NCI-H345 treated with DMSO at 0.1 percent for 48 hours (cell line): ENCODE measurements around the gene AJAP1.

ENCODE experiments used
- DNase-seq: peaks from one replicate; lab custom pipeline; 2025; ENCODE audit not compliant: unreplicated experiment; lab: John Stamatoyannopoulos, UW

Gene AJAP1

GRCh38 chr1:4697801-4698200, 43.4 kb downstream of the AJAP1 start:
- no peak for DNase-seq

GRCh38 chr1:4698911-4699310, 44.5 kb downstream of the AJAP1 start:
- DNase-seq, result no peak

DNA sequence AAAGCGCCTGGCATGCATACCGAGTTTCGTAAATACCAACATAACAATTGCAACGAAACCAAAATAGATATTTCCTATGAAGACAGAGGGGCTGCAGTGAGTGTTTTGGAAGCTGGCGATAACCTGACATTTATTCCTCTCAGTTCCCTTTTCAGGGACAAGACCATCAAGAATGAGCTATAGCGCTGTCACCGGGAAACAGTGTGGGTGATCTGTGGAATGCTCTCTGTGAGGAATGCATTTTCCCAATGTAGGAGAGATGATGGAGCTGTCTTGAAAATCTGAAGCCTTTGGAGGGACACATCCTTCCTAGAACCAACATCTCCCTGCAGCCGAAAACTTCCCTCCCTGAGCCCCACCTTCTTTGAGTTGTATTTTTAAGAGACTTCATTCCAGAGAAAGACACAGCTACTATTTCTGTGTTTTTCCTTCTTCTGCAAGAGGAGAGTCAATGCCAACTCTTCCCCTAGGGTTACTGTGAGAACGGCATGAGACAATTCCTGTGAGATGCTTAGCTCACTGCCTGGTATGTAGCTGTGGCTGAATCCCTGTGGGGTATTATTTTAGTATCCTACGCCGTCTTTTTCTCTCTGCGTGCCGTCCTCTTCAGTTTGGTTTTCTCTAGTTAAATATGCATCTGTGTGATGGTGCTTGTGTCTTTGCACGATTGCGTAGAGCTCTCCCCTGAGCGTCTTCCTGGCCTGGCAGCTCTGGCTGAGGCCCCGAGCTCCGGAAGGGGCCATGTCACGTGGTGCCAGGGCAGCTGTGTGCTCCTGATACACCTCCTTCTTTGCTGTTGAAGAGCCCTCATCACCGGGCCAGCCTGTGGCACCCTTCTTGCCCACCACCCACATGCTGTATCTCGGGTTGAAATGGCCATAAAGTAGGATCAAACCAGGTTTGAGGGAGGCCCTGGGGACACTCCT, 45.2 kb downstream of the AJAP1 start:
- DNase-seq, result no peak

DNA sequence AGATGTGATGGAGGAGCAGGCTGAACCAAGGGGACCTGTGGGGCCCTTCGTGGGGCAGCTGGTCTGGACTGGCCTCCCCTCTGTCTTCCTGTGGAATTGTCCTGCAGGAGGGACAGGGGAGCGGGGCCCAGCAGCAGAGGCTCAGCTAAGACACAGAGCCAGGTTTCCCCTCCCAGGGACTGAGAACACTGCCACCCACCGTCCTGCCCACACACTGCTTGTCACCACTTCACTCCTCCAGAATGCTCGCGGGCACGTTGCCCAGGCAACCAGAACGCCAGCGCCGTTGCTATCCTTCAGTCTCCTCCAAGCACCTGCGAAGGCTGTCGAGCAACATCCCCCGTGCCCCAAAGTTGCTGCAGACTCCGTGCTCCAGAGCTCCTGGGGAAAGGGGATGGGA, 46.4 kb downstream of the AJAP1 start:
- peak; percentile 81 for DNase-seq

DNA sequence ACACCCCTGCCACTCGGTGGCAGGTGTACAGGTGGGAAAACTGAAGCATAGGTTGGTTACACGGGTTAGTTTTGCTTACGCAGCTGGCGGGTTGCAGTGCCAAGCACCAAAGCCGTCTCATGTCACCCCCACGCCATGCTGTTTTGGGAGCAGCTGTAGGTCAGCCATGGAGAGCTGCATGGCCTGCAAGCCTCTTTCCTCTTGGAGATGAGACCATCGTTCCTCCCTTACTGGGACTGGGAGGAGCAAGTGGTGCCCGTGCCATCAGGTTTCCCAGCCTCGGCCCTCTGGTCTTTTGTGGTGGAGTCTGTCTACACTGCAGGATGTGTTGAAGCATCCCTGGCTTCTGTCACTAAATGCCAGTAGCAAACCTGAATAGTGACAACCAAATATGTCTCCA, 46.9 kb downstream of the AJAP1 start:
- DNase-seq, result no peak

DNA sequence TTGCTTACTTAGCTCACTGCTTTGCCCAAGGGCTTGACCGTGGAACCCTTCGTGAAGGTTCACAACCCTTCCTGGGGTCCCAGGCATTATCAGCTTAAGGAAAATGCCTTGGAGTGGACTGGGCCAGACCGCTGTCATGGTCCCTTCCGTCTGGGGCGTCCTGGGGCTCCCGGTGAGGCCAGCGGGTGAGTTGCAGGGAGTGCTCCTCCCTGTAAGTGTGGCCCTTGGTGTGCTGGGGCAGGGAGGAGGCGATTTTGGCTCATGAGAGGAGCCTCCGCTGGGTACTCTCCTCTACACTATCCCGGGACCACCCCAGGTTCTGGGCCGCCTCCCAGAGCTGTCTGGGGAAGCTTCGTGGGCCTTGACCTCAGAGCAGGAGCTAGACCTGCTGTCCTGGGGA, 48.1 kb downstream of the AJAP1 start:
- no peak for DNase-seq

GRCh38 chr1:4702932-4703331, 48.5 kb downstream of the AJAP1 start:
- no peak for DNase-seq

DNA sequence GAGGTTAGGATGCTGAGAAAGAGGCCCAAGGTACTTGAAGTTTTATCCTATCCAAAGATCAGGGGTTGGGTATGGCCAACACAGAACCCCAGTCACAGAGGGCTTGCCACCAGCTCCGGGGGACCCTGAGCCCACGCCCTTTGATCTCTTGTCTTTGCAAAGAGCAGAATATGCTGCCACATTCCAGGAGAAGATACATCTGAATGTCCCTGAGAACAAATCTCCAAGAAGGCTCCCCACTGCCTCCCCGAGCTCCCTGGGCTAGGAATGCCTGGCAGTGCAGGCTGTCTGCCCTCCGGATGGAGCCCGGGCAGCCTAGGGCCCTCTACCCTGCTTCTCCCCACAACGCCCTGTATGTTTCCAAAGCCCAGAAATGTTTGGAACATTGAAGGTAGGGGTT, 49.2 kb downstream of the AJAP1 start:
- DNase-seq, result no peak

DNA sequence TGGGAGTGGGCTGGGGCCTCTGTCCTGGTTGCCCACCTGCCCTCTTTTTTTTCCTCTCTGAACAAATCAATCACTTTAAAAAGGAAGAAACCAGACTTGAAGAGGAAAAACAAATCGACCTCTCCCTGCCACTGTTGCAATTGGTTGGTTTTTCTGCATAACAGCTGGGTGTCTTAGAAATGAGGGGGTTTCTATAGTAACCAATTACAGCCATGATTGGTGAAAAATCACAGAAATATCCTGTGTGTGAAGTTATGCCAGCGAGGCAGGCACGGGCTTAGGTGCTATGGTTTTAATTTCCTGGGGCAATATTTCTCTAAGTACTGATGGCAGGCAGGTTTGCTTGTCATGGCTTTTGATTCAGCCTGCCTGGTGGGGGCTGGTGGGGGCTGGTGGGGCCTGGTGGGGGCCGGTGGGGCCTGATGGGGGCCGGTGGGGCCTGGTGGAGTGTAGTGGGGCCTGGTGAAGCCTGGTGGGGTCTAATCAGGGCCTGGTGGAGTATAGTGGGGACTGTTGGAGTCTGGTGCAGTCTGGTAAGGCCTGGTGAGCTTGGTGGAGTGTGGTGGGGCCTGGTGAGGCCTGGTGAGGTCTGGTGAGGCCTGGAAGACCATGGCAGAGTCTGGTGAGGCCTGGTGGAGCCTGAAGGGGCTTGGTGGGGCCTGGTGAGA, 54.6 kb downstream of the AJAP1 start:
- no peak for DNase-seq

- DNase-seq, result no peak
Observed at GRCh38 chr1:4709641-4710040, 55.2 kb downstream of the AJAP1 start.

- DNase-seq, result peak; percentile 56
Observed at GRCh38 chr1:4710592-4711415, 56.4 kb downstream of the AJAP1 start.

- no peak for DNase-seq
Observed at GRCh38 chr1:4711416-4712275, 57.2 kb downstream of the AJAP1 start.

DNA sequence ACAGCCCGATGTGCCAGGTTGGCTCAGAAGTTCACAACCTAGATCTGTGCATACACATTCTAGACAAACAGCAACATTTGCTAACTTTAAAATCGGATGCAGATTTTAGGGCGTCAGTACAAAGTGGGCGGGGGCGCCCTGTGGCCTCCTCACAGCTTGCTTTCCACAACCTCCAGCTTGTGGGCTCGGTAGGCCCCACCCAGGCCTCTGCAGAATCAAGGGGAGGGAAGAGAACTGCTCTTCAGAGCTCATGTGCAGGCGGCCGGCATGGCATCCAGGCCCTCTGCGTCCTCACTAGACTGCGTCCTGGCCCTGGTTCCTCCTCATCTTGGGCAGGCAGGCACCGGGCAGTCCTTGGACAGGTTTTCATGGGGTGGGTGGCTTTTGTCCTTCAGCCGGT, 59.3 kb downstream of the AJAP1 start:
- DNase-seq, result no peak

DNA sequence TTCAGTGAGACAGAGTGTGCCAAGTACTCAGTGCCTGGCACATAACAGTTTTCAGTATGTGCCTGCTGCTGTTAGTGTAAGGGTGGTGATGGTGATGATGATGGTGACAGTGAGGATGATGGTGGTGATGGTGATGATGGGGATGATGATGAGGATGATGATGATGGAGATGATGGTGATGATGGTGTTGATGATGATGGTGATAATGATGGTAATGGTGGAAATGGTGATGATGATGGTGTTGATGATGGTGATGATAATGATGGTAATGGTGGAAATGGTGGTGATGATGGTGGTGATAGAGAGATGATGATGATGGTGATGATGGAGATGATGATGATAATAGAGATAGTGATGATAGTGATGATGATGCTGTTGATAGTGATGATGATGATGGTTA, 62.0 kb downstream of the AJAP1 start:
- DNase-seq, result no peak

GRCh38 chr1:4718071-4718470, 63.7 kb downstream of the AJAP1 start:
- no peak for DNase-seq

DNA sequence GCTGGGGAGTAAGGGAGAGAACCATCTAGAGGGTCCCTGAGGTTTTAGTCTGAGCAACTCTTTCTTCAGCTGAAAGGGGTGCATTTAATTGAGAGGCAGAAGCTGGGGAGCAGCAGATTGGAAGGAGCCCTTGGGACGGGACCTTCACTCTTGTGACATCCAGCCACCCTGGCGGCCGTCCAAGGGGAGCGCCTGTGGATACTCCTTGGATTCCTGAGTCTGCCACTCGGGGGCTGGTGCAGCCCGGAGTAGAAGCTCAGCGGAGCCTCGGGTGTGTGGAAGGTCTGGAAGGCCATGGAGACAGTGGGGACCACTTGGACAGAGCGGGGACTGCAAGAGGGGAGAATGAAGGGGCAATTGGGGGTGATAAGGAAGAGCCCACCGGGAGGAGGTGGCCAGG, 68.7 kb downstream of the AJAP1 start:
- DNase-seq, result no peak

- no peak for DNase-seq
Observed at GRCh38 chr1:4724001-4724400, 69.6 kb downstream of the AJAP1 start.

GRCh38 chr1:4724695-4725250, 70.4 kb downstream of the AJAP1 start:
- DNase-seq, result no peak

DNA sequence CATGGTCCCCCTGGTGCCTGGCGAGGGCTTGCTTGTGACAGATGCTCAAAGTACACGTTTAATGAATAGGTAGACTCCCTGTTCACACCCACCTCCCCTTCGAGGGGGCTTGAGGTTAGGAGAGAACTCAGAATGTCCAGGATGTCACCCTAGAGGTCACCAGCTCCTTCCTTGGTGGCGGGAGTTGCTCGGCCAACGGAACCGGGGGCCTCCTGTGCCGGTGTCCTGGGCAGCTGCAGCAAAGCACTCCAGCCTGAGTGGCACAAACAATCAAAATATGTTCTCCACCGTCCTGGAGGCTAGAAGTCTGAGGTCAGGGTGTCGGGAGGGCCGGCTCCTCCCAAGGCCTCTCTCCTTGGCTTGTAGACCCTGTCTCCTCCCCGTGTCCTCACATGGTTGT, 71.0 kb downstream of the AJAP1 start:
- no peak for DNase-seq

GRCh38 chr1:4726620-4727341, 72.4 kb downstream of the AJAP1 start:
- no peak for DNase-seq
